Adipose tissue (tissue), 3 donors: ENCODE measurements around the gene SFMBT2. TPM values are rescaled to one million over a fixed set of nuclear protein-coding genes. Genes with fewer than 3 reads are reported as not detected.

Source experiments
- H3K27ac ChIP-seq: one replicate; pipeline ENCODE4 v1.5.1; 2013; ENCODE audit warnings: low read depth, low read length
- WGBS, 3 donors: extraction: QIAGEN DNeasy Blood & Tissue Kit; methylation state at CpG; one replicate each; pipeline ENCODE4 v1.1.7; 2013; 5-methylcytosine and 5-hydroxymethylcytosine counted together
- polyA plus RNA-seq, 3 donors: library from polyadenylated mRNA; stranded (reverse); fragments of 200-250 nt; gene quantifications; one replicate each; pipeline ENCODE4 v1.2.3, GENCODE V29; 2013
- donor health status: healthy with polysubstance abuse.
- donor health status: Bipolar disorder and iron deficiency.
- donor health status: healthy.

The SFMBT2 gene
- polyA plus RNA-seq, 3 donors = 0.67 to 2.2 (median 1.4) TPM

- WGBS, 3 donors = 78 to 92% (median 87%) methylated on average over 3 of the region's 3 CpGs
- H3K27ac ChIP-seq = no peak overlapping the region
Observed at GRCh38 chr10:7293378-7293920, 117.4 kb downstream of the SFMBT2 start.

GRCh38 chr10:7291487-7292270 is 119.2 kb downstream of the SFMBT2 start:
- no peak overlapping the region for H3K27ac ChIP-seq
- 78 to 85% (median 83%) methylated on average over 8 of the region's 8 CpGs for whole genome bisulfite sequencing, 3 donors

GRCh38 chr10:7288060-7288690 is 122.7 kb downstream of the SFMBT2 start:
- WGBS, 3 donors = 85 to 94% (median 90%) methylated on average over 12 of the region's 12 CpGs
- H3K27ac ChIP-seq = no peak overlapping the region

GRCh38 chr10:7287377-7287776 is 123.5 kb downstream of the SFMBT2 start:
- no peak overlapping the region for H3K27ac ChIP-seq
- WGBS, 3 donors = 75 to 94% (median 85%) methylated on average over 3 of the region's 3 CpGs

- 83 to 91% (median 87%) methylated on average over 6 of the region's 6 CpGs for WGBS, 3 donors
Observed at GRCh38 chr10:7285522-7286322, 125.1 kb downstream of the SFMBT2 start.

GRCh38 chr10:7283246-7283645 is 127.6 kb downstream of the SFMBT2 start:
- H3K27ac ChIP-seq = no peak overlapping the region
- WGBS, 3 donors = 82 to 97% (median 96%) methylated on average over 2 of the region's 2 CpGs

More at GRCh38 chr10:7285522-7286322, 125.1 kb downstream of the SFMBT2 start:
- no peak overlapping the region for H3K27ac ChIP-seq

GRCh38 chr10:7282457-7282856 is 128.4 kb downstream of the SFMBT2 start:
- H3K27ac ChIP-seq = no peak overlapping the region
- WGBS, 3 donors = 66 to 84% (median 83%) methylated on average over 7 of the region's 7 CpGs

GRCh38 chr10:7281429-7281828 is 129.4 kb downstream of the SFMBT2 start:
- no peak overlapping the region for H3K27ac ChIP-seq
- 87 to 92% (median 89%) methylated on average over 6 of the region's 6 CpGs for WGBS, 3 donors

- 84 to 94% (median 91%) methylated on average over 5 of the region's 5 CpGs for WGBS, 3 donors
- no peak overlapping the region for H3K27ac ChIP-seq
Observed at GRCh38 chr10:7279303-7279702, 131.5 kb downstream of the SFMBT2 start.

GRCh38 chr10:7277867-7278266 is 133.0 kb downstream of the SFMBT2 start:
- no peak overlapping the region for H3K27ac ChIP-seq
- WGBS, 3 donors = 76 to 84% (median 79%) methylated on average over 6 of the region's 6 CpGs

GRCh38 chr10:7277432-7277831 is 133.4 kb downstream of the SFMBT2 start:
- H3K27ac ChIP-seq = no peak overlapping the region
- 46 to 62% (median 59%) methylated on average over 2 of the region's 2 CpGs for WGBS, 3 donors

GRCh38 chr10:7275761-7276440 is 134.9 kb downstream of the SFMBT2 start:
- H3K27ac ChIP-seq = no peak overlapping the region
- 87% methylated on average over 12 of the region's 12 CpGs for WGBS, 3 donors

- no peak overlapping the region for H3K27ac ChIP-seq
- 81 to 93% (median 90%) methylated on average over 2 of the region's 2 CpGs for WGBS, 3 donors
Observed at GRCh38 chr10:7274293-7274692, 136.5 kb downstream of the SFMBT2 start.

- 83 to 88% (median 87%) methylated on average over 4 of the region's 4 CpGs for WGBS, 3 donors
- H3K27ac ChIP-seq = no peak overlapping the region
Observed at GRCh38 chr10:7272008-7272407, 138.8 kb downstream of the SFMBT2 start.

- WGBS, 3 donors = 77 to 85% (median 80%) methylated on average over 5 of the region's 5 CpGs
- H3K27ac ChIP-seq = no peak overlapping the region
Observed at GRCh38 chr10:7269988-7270387, 140.8 kb downstream of the SFMBT2 start.

- no peak overlapping the region for H3K27ac ChIP-seq
- 96 to 99% (median 97%) methylated on average over 4 of the region's 4 CpGs for WGBS, 3 donors
Observed at GRCh38 chr10:7267142-7267541, 143.7 kb downstream of the SFMBT2 start.

GRCh38 chr10:7265396-7266123 is 145.3 kb downstream of the SFMBT2 start:
- no peak overlapping the region for H3K27ac ChIP-seq
- 92 to 96% (median 93%) methylated on average over 8 of the region's 8 CpGs for WGBS, 3 donors

GRCh38 chr10:7264313-7264756 is 146.5 kb downstream of the SFMBT2 start:
- no peak overlapping the region for H3K27ac ChIP-seq
- WGBS, 3 donors = 41 to 68% (median 62%) methylated on average over 7 of the region's 7 CpGs
